T-helper 2 cell (primary cell): Measurements from ENCODE around the gene MKS1.
A peak's percentile ranks its signal among the peaks of the same experiment; 100 is the strongest.

Experiments used
- DNase-seq, 5 experiments: peaks; one replicate each; pipeline versions ENCODE4 v3.0.0 to v3.0.0-alpha.2; 2012 to 2022
- total RNA-seq, 2 donors: gene quantifications; one replicate each; lab custom pipeline; 2026; lab: John Stamatoyannopoulos, UW

Gene MKS1
- 4.7 to 15.0 reads per million in 2 donors for total RNA-seq

- DNase-seq = peak; percentile 86 to 96 (median 93)
These were observed at the start of gene MKS1 for GRCh38 chr17:58219007-58219788. Gene MKS1 (minus strand): TSS chr17:58219255. CDS start chr17:58219230, 25 bp downstream.

- DNase-seq = no peak
These were observed 49.3 kb upstream of the MKS1 start for GRCh38 chr17:58268326-58268725.

GRCh38 chr17:58267347-58268324 is 48.6 kb upstream of the MKS1 start:
- DNase-seq = no peak

GRCh38 chr17:58265902-58266875 is 47.1 kb upstream of the MKS1 start:
- no peak for DNase-seq

GRCh38 chr17:58265271-58265670 is 46.2 kb upstream of the MKS1 start:
- no peak for DNase-seq

GRCh38 chr17:58264407-58265103 is 45.5 kb upstream of the MKS1 start:
- no peak for DNase-seq

GRCh38 chr17:58263773-58264172 is 44.7 kb upstream of the MKS1 start:
- no peak for DNase-seq

GRCh38 chr17:58262149-58262548 is 43.1 kb upstream of the MKS1 start:
- DNase-seq = no peak

- DNase-seq = no peak
These were observed 35.7 kb upstream of the MKS1 start for GRCh38 chr17:58254803-58255202.

- no peak for DNase-seq
These were observed 34.0 kb upstream of the MKS1 start for GRCh38 chr17:58253082-58253481.

GRCh38 chr17:58252141-58252540 is 33.1 kb upstream of the MKS1 start:
- DNase-seq = no peak

- no peak for DNase-seq
These were observed 31.4 kb upstream of the MKS1 start for GRCh38 chr17:58250344-58251011.

GRCh38 chr17:58249270-58250133 is 30.4 kb upstream of the MKS1 start:
- DNase-seq = peak; percentile 54 to 68 (median 59)

GRCh38 chr17:58248955-58249269 is 29.9 kb upstream of the MKS1 start:
- no peak for DNase-seq

- no peak for DNase-seq
These were observed 28.7 kb upstream of the MKS1 start for GRCh38 chr17:58247511-58248363.

GRCh38 chr17:58246781-58247180 is 27.7 kb upstream of the MKS1 start:
- no peak for DNase-seq

- DNase-seq = no peak
These were observed 27.2 kb upstream of the MKS1 start for GRCh38 chr17:58246104-58246740.

- DNase-seq = no peak
These were observed 26.5 kb upstream of the MKS1 start for GRCh38 chr17:58245428-58246103.
